ENCODE measurements around the gene PLK5.

PLK5 gene

GRCh38 chr19:1486720-1487575 lies 36.9 kb upstream of the PLK5 start:
- no peak for FAIRE-seq
- no peak for TF ChIP-seq POLR2A (IDR thresholded peaks at IDR 0.05; ENCODE audit: low read depth, low read length)
- DNase-seq (ENCODE audit: insufficient read length, low spot score) = no peak

DNA sequence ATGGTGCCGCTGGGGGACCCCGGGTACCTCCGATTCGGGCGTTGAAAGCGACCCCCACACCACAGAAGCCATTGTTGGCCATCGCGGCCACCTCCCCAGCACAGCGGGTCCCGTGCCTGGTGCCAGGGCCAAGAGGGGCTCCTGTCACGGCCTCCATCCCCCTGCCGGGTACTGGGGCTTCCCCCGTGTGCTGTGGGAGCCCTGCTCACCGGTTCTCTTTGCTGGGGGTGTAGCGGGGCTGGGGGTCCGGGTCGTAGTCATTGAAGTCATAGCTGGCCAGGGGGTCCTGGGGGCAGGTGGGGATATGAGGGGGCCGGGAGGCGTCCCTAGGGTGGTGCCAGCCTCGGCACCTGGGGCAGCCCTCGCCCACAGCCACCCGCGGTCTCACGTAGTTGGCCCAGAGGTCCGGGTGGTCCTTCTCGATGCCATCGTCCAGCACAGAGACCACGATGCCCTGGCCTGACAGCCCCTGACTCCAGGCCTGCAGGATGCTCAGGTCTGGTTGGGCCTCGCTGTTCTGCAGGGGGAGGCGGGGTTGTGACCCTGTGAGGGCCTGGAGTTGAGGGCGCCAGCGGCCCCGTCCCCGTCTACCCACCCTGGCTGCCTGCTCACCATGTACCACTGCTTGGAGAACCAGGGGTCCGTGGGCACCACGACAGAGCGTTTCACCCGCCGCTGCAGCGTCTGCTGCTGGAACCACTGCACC lies 36.1 kb upstream of the PLK5 start:
- FAIRE-seq = no peak
- no peak for DNase-seq (ENCODE audit: insufficient read length, low spot score)
- TF ChIP-seq POLR2A (IDR thresholded peaks at IDR 0.05; ENCODE audit: low read depth, low read length) = no peak

DNA sequence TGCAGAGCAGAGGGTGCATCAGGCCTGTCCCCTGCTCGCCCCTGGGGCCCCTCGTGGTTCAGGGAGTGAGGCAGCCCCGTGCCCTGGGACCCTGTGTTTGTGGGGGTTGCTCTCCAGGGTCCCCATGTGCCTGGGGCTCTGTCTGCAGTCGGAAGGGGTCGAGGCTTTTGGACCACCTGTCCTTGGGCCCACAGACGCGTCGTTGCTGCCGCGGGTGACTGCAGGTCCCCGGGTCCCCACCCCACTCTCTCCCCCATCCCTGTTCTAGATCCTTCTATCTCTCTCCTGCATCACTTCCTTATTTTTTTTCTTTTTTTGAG lies 35.6 kb upstream of the PLK5 start:
- FAIRE-seq (no peak), DNase-seq (ENCODE audit: insufficient read length, low spot score) (no peak)
- TF ChIP-seq POLR2A (IDR thresholded peaks at IDR 0.05; ENCODE audit: low read depth, low read length) = no peak

- FAIRE-seq = no peak
- no peak for TF ChIP-seq POLR2A (IDR thresholded peaks at IDR 0.05; ENCODE audit: low read depth, low read length)
- no peak for DNase-seq (ENCODE audit: insufficient read length, low spot score)
Measured at GRCh38 chr19:1489463-1490310, 34.2 kb upstream of the PLK5 start.

- FAIRE-seq (peak; percentile 84), DNase-seq (ENCODE audit: insufficient read length, low spot score) (peak; percentile 97)
- peak; percentile 32; the same call in 1 of the 2 replicates for TF ChIP-seq POLR2A (IDR thresholded peaks at IDR 0.05; ENCODE audit: low read depth, low read length)
Measured at GRCh38 chr19:1490311-1491113, 33.4 kb upstream of the PLK5 start, which contains the start of gene PCSK4. Gene PCSK4, minus strand, starts transcription at chr19:1490350. Its CDS starts 4 bp downstream, at chr19:1490346.

- FAIRE-seq (no peak), DNase-seq (ENCODE audit: insufficient read length, low spot score) (no peak)
- peak; percentile 60 for TF ChIP-seq POLR2A (IDR thresholded peaks at IDR 0.05; ENCODE audit: low read depth, low read length)
Measured at GRCh38 chr19:1491114-1491848, 32.6 kb upstream of the PLK5 start, which contains the start of gene REEP6. Gene REEP6, plus strand, starts transcription at chr19:1491181. Its CDS starts 89 bp downstream, at chr19:1491270.

- TF ChIP-seq POLR2A (IDR thresholded peaks at IDR 0.05; ENCODE audit: low read depth, low read length) = no peak
- no peak for FAIRE-seq
- no peak for DNase-seq (ENCODE audit: insufficient read length, low spot score)
Measured at GRCh38 chr19:1491849-1492170, 32.1 kb upstream of the PLK5 start.

DNA sequence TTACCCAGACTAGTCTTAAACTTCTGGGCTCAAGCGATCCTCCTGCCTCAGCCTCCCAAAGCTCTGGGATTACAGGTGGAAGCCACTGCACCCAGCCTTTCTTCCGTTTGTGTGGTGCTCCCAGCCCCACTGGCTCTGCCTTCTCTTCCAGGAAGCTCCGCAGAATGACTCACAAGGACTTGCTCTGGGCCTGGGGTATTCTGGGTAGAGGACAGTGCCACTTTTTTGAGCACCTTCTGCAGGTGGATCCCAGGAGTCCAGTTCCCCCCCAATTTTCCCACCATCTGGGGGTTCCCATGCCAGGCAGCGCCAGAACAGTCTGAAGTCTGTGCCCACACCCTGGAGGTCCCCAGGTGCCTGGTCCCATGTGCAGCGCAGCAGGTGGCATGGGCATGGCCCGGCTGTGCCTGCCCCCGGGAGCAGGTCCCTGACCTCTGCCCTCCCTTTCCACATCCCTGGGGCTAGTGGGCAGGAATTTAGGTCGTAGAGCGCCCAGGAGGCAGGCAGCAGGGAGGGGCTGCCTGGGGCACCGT lies 31.3 kb upstream of the PLK5 start:
- FAIRE-seq (no peak), DNase-seq (ENCODE audit: insufficient read length, low spot score) (no peak)
- no peak for TF ChIP-seq POLR2A (IDR thresholded peaks at IDR 0.05; ENCODE audit: low read depth, low read length)

- no peak for TF ChIP-seq POLR2A (IDR thresholded peaks at IDR 0.05; ENCODE audit: low read depth, low read length)
- FAIRE-seq (no peak), DNase-seq (ENCODE audit: insufficient read length, low spot score) (no peak)
Measured at GRCh38 chr19:1494115-1494815, 29.6 kb upstream of the PLK5 start.

DNA sequence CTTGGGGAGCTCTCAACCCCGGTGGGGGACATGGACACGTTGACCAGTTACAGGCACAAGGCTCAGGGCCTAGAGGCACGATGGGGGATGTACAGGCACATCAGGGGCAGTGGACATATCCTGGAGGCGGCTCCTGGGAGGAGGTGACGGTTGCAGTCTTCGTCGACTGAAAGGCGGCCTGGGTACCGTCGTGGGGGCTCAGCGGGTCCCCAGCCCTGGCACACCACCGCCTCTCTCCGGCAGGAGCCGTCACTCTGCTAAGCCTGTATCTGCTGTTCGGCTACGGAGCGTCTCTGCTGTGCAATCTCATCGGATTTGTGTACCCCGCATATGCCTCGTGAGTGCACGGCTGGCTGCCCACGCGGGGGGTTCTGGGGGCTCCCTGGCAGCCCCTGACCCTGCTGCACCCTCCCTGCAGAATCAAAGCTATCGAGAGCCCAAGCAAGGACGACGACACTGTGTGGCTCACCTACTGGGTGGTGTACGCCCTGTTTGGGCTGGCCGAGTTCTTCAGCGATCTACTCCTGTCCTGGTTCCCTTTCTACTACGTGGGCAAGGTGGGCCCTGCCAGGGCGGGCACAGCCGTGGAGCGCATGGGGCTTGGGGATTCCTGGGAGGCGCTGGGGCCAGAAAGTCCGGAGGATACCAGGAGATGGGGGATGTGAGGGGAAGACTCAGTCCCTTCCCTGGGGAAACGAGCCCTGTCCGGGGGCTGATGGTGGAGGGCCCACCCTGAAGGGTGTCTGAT lies 28.7 kb upstream of the PLK5 start:
- no peak for DNase-seq (ENCODE audit: insufficient read length, low spot score)
- no peak for FAIRE-seq
- TF ChIP-seq POLR2A (IDR thresholded peaks at IDR 0.05; ENCODE audit: low read depth, low read length) = no peak

Measured in H54 (cell line).